Activated CD4-positive, CD25-positive, alpha-beta regulatory T cell treated with anti-CD3 and anti-CD28 coated beads, Interleukin-2, amount 50 U/mL, for 72 hours (primary cell): ENCODE results near the gene MREG.
"Not testable (repeated sequence)": the region's sequence is repeated elsewhere in the genome, so short reads cannot be mapped to it uniquely, and the experiment has no call there.

Experiments
- DNase-seq: peaks from one replicate; pipeline ENCODE4 v3.0.0; 2021

Gene MREG

GRCh38 chr2:216018709-216019108, 5.4 kb upstream of the MREG start:
- DNase-seq = no peak

- peak; percentile 46 for DNase-seq
These were observed 4.0 kb upstream of the MREG start for GRCh38 chr2:216017365-216017764.

- no peak for DNase-seq
These were observed 3.2 kb upstream of the MREG start for GRCh38 chr2:216016581-216016980.

GRCh38 chr2:216015722-216016464, 2.5 kb upstream of the MREG start:
- no peak for DNase-seq

GRCh38 chr2:216014986-216015385, 1.6 kb upstream of the MREG start:
- DNase-seq = no peak

GRCh38 chr2:216014006-216014405, 655 bp upstream of the MREG start:
- no peak for DNase-seq

- DNase-seq = no peak
These were observed 596 bp downstream of the MREG start for GRCh38 chr2:216012830-216013079.

- DNase-seq = no peak
These were observed 1.1 kb downstream of the MREG start for GRCh38 chr2:216012133-216012829.

- DNase-seq = not testable (repeated sequence)
These were observed 4.1 kb downstream of the MREG start for GRCh38 chr2:216009215-216009614.

GRCh38 chr2:216008387-216008786, 5.0 kb downstream of the MREG start:
- no peak for DNase-seq

- DNase-seq = peak; percentile 47
These were observed 7.1 kb downstream of the MREG start for GRCh38 chr2:216006164-216006663.

- DNase-seq = no peak
These were observed 8.6 kb downstream of the MREG start for GRCh38 chr2:216004697-216005283.

GRCh38 chr2:216003876-216004696, 9.3 kb downstream of the MREG start:
- no peak for DNase-seq

- DNase-seq = no peak
These were observed 10.7 kb downstream of the MREG start for GRCh38 chr2:216002693-216003092.

GRCh38 chr2:216002101-216002678, 11.2 kb downstream of the MREG start:
- DNase-seq = no peak

GRCh38 chr2:216001216-216002100, 11.9 kb downstream of the MREG start:
- no peak for DNase-seq

- DNase-seq = no peak
These were observed 14.7 kb downstream of the MREG start for GRCh38 chr2:215998636-215999035.

- no peak for DNase-seq
These were observed 16.1 kb downstream of the MREG start for GRCh38 chr2:215997219-215997618.

- no peak for DNase-seq
These were observed 18.4 kb downstream of the MREG start for GRCh38 chr2:215994911-215995310.

- not testable (repeated sequence) for DNase-seq
These were observed 24.7 kb downstream of the MREG start for GRCh38 chr2:215988556-215989207.

- DNase-seq = no peak
These were observed 28.1 kb downstream of the MREG start for GRCh38 chr2:215985257-215985656.
